Measurements from ENCODE around the gene ARHGEF3.

The ARHGEF3 gene

DNA sequence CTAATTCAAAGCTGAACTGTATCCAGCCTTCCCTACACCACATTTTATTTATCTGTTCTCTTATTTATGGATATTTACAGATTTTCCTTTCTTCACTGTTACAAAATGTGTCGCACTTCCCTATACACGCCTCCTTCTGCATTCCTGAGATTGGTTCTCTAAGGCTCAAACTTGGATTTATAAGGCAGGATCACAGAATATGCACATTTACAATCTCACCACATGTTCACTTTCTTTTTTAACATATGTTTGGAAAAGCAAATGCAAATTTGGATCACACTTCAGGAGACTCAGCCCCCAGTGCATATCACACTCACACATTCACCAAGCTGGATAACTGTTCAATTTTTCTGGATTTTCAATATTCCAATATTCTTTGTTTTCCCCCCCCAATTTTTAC, 31.8 kb upstream of the ARHGEF3 start:
- H3K4me3 ChIP-seq (ENCODE audit: low read length in 2 of 2), result no peak overlapping the region
- H3K9me3 ChIP-seq (ENCODE audit: control insufficient read depth in 2 of 2, low read length in 2 of 2), result no peaks in the 10 kb centered on the region
- no peaks in the 10 kb centered on the region for H3K27me3 ChIP-seq (ENCODE audit: control insufficient read depth in 2 of 2, insufficient read depth in 2 of 2, low read length in 2 of 2)
- no peak overlapping the region for H3K9ac ChIP-seq (ENCODE audit: low read depth in 1 of 2, low read length in 2 of 2)
- no peak overlapping the region for H3K27ac ChIP-seq (ENCODE audit: low read depth in 2 of 2, low read length in 2 of 2)
- H3K36me3 ChIP-seq (ENCODE audit: control insufficient read depth in 2 of 2, insufficient read depth in 2 of 2, low read length in 2 of 2), result no peaks in the 10 kb centered on the region
- no peaks in the 10 kb centered on the region for H3K4me1 ChIP-seq (ENCODE audit: control insufficient read depth in 2 of 2, insufficient read depth in 2 of 2, low read length in 2 of 2)

DNA sequence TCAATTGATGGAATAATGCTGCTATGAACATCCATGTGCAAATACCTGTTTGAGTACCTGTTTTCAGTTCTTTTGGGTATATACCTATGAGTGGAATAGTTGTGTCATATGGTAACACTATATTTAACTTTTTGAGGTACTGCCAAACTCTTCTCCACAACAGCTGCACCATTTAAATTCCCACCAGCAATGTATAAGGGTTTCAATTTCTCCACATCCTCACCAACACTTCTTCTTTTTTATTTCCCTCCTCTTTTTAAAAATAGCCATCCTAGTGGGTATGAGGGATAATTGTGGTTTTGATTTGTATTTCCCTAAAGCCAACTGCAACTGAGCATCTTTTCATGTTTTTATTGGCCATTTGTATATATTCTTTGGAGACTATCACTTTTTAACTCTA, 31.3 kb upstream of the ARHGEF3 start:
- Histone ChIP-seq H3K9me3 (ENCODE audit: control insufficient read depth in 2 of 2, low read length in 2 of 2) (no peaks in the 10 kb centered on the region), H3K9ac (ENCODE audit: low read depth in 1 of 2, low read length in 2 of 2) (no peak overlapping the region), H3K27ac (ENCODE audit: low read depth in 2 of 2, low read length in 2 of 2) (no peak overlapping the region), H3K27me3 (ENCODE audit: control insufficient read depth in 2 of 2, insufficient read depth in 2 of 2, low read length in 2 of 2) (no peaks in the 10 kb centered on the region), H3K4me3 (ENCODE audit: low read length in 2 of 2) (no peak overlapping the region), H3K4me1 (ENCODE audit: control insufficient read depth in 2 of 2, insufficient read depth in 2 of 2, low read length in 2 of 2) (no peaks in the 10 kb centered on the region), H3K36me3 (ENCODE audit: control insufficient read depth in 2 of 2, insufficient read depth in 2 of 2, low read length in 2 of 2) (no peaks in the 10 kb centered on the region)

DNA sequence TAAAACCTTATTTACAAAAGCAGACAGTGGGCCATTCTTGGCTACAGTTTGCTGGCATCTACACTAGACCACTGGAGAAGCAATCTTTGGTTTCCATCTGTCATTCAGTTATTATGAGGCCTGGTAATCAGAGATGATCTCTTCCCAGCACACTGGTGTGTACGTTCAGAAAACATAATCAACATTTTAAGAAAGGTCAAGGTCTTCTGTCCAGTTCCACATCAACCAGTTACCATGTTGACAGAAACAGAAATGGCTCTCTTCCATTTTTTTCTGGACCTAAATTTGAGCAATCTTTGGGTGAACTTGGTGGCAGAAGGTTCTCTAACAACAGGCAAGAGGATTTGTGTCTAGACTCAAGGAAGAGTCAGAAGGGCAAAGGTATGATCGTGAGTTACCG, 29.8 kb upstream of the ARHGEF3 start:
- no peak overlapping the region for H3K4me3 ChIP-seq (ENCODE audit: low read length in 2 of 2)
- H3K9me3 ChIP-seq (ENCODE audit: control insufficient read depth in 2 of 2, low read length in 2 of 2), result no peaks in the 10 kb centered on the region
- H3K27me3 ChIP-seq (ENCODE audit: control insufficient read depth in 2 of 2, insufficient read depth in 2 of 2, low read length in 2 of 2), result no peaks in the 10 kb centered on the region
- H3K9ac ChIP-seq (ENCODE audit: low read depth in 1 of 2, low read length in 2 of 2), result no peak overlapping the region
- H3K27ac ChIP-seq (ENCODE audit: low read depth in 2 of 2, low read length in 2 of 2), result no peak overlapping the region
- H3K36me3 ChIP-seq (ENCODE audit: control insufficient read depth in 2 of 2, insufficient read depth in 2 of 2, low read length in 2 of 2), result no peaks in the 10 kb centered on the region
- H3K4me1 ChIP-seq (ENCODE audit: control insufficient read depth in 2 of 2, insufficient read depth in 2 of 2, low read length in 2 of 2), result no peaks in the 10 kb centered on the region

DNA sequence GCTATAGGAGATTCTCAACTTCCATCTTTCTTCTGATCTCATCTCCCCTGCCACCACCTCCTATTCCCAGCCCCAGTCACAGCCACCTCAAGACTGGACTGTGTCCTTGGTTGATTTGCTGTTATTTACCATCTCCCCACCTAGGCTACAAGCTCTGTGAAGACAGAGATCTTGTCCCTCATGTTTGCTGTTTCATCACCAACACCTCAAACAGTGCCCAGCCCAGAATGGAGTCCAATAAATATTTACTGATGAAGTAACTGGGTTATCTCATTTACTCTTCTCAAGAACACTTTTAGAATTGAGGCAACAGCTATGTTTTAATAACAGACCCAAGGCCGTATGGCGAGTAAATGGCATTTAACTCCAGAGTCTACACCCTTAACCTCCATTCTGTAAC, 29.1 kb upstream of the ARHGEF3 start:
- Histone ChIP-seq H3K9ac (ENCODE audit: low read depth in 1 of 2, low read length in 2 of 2) (no peak overlapping the region), H3K27ac (ENCODE audit: low read depth in 2 of 2, low read length in 2 of 2) (no peak overlapping the region), H3K36me3 (ENCODE audit: control insufficient read depth in 2 of 2, insufficient read depth in 2 of 2, low read length in 2 of 2) (no peaks in the 10 kb centered on the region), H3K27me3 (ENCODE audit: control insufficient read depth in 2 of 2, insufficient read depth in 2 of 2, low read length in 2 of 2) (no peaks in the 10 kb centered on the region), H3K4me1 (ENCODE audit: control insufficient read depth in 2 of 2, insufficient read depth in 2 of 2, low read length in 2 of 2) (no peaks in the 10 kb centered on the region), H3K4me3 (ENCODE audit: low read length in 2 of 2) (no peak overlapping the region), H3K9me3 (ENCODE audit: control insufficient read depth in 2 of 2, low read length in 2 of 2) (no peaks in the 10 kb centered on the region)

DNA sequence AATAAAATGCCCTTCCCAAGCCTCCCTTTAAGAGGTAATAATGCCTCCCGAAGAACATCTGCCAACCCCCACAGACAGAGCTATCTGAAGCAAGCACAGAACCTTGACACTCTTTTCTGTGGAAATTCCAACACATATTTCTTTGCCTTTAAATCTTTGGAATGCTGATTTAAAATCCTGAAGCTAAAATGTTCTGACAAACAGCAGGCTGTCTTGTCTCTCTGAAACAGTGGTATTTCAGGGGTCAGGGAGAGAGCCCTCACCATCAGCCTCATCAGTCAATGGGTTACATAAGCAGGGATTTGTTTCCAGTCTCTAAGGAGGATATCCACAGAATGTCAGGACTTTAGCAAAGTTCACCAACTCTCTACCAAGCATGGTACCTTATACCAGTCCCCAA, 27.8 kb upstream of the ARHGEF3 start:
- Histone ChIP-seq H3K4me1 (ENCODE audit: control insufficient read depth in 2 of 2, insufficient read depth in 2 of 2, low read length in 2 of 2) (no peaks in the 10 kb centered on the region), H3K4me3 (ENCODE audit: low read length in 2 of 2) (no peak overlapping the region), H3K36me3 (ENCODE audit: control insufficient read depth in 2 of 2, insufficient read depth in 2 of 2, low read length in 2 of 2) (no peaks in the 10 kb centered on the region), H3K9ac (ENCODE audit: low read depth in 1 of 2, low read length in 2 of 2) (no peak overlapping the region), H3K9me3 (ENCODE audit: control insufficient read depth in 2 of 2, low read length in 2 of 2) (no peaks in the 10 kb centered on the region), H3K27ac (ENCODE audit: low read depth in 2 of 2, low read length in 2 of 2) (no peak overlapping the region), H3K27me3 (ENCODE audit: control insufficient read depth in 2 of 2, insufficient read depth in 2 of 2, low read length in 2 of 2) (no peaks in the 10 kb centered on the region)

DNA sequence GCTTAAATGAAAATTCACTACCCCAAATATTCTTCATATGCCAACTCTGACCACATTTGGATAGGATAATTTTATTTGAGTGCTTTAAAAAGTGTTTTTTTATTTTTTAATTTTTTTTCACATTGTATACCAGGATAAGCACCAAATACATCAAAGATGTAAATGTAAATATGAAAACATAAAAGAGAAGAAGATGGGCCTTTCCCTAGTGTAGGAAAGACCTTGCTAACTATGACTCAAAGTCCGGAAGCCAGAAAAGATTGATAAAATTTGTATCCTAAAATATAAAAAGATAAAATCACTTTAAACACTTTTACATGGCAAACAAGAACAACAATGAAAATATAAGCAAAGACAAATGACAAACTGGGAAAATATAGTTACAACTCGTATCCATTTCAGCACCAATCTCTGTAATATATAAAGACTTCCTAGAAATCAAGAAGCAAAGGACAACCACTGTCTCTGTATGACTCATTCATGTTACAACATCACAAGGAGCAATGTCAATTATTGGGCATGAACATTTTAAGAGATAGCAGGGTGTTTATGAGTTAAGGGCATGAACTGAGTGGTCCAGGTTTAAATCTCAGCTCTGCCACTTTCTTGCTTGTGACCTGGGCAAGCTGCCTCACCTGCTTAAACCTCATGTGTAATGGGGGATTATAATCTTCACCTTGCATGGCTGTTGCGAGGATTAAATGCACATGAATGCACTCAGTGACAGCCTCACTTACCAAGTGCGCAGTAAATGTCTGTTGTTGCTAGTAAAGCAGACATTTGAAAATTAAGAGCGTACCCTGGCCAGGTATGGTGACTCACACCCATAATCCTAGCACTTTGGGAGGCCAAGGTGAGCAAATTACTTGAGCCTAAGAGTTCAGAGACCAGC, 25.3 kb upstream of the ARHGEF3 start:
- Histone ChIP-seq H3K27me3 (ENCODE audit: control insufficient read depth in 2 of 2, insufficient read depth in 2 of 2, low read length in 2 of 2) (no peaks in the 10 kb centered on the region), H3K27ac (ENCODE audit: low read depth in 2 of 2, low read length in 2 of 2) (no peak overlapping the region)

DNA sequence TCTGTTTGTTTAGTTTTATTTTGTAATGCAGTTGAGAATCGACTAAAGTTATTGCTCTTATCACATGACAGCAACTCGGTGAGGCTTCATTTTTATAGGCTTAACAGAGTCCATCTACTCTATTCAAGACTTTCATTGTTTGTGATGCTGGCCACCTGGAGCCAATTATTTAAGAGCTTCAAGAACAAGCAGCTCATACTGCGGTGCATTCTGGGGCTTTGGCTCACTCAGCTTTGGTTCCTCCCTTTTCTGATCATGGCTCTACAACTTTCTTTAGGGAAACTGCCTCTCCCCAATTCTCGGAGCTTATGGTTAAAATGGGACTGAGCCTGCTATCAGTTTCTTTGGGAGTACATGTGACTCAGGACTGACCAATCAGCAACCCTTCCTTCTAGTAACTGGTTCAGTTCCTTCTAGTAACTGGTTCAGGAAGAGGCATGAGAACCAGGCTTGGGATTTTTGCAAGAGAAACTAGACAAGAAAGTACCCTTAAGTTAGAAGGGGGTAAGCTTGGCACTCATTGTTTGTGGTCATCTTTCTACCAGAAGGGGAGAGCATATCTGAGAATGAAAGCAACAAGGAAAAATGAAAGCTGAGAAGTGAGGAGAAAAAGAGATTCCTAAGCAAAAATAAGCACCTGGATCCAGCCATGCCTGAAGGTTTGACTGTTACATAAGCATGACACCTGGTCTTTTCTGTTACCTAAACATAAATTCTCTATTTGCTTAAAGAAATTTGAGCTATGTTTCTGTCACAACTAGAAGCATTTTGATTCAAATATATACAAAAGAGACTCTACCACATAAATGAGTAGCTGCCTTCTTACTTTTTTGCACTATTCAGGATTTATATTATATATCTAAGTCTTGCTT, 24.1 kb upstream of the ARHGEF3 start:
- Histone ChIP-seq H3K27me3 (ENCODE audit: control insufficient read depth in 2 of 2, insufficient read depth in 2 of 2, low read length in 2 of 2) (no peaks in the 10 kb centered on the region), H3K9ac (ENCODE audit: low read depth in 1 of 2, low read length in 2 of 2) (no peak overlapping the region), H3K4me1 (ENCODE audit: control insufficient read depth in 2 of 2, insufficient read depth in 2 of 2, low read length in 2 of 2) (no peaks in the 10 kb centered on the region), H3K27ac (ENCODE audit: low read depth in 2 of 2, low read length in 2 of 2) (no peak overlapping the region), H3K9me3 (ENCODE audit: control insufficient read depth in 2 of 2, low read length in 2 of 2) (no peaks in the 10 kb centered on the region), H3K4me3 (ENCODE audit: low read length in 2 of 2) (no peak overlapping the region), H3K36me3 (ENCODE audit: control insufficient read depth in 2 of 2, insufficient read depth in 2 of 2, low read length in 2 of 2) (no peaks in the 10 kb centered on the region)

More for the DNA sequence above, 25.3 kb upstream of the ARHGEF3 start:
- H3K36me3 ChIP-seq (ENCODE audit: control insufficient read depth in 2 of 2, insufficient read depth in 2 of 2, low read length in 2 of 2), result no peaks in the 10 kb centered on the region
- no peaks in the 10 kb centered on the region for H3K4me1 ChIP-seq (ENCODE audit: control insufficient read depth in 2 of 2, insufficient read depth in 2 of 2, low read length in 2 of 2)
- no peaks in the 10 kb centered on the region for H3K9me3 ChIP-seq (ENCODE audit: control insufficient read depth in 2 of 2, low read length in 2 of 2)
- H3K9ac ChIP-seq (ENCODE audit: low read depth in 1 of 2, low read length in 2 of 2), result no peak overlapping the region
- H3K4me3 ChIP-seq (ENCODE audit: low read length in 2 of 2), result no peak overlapping the region

DNA sequence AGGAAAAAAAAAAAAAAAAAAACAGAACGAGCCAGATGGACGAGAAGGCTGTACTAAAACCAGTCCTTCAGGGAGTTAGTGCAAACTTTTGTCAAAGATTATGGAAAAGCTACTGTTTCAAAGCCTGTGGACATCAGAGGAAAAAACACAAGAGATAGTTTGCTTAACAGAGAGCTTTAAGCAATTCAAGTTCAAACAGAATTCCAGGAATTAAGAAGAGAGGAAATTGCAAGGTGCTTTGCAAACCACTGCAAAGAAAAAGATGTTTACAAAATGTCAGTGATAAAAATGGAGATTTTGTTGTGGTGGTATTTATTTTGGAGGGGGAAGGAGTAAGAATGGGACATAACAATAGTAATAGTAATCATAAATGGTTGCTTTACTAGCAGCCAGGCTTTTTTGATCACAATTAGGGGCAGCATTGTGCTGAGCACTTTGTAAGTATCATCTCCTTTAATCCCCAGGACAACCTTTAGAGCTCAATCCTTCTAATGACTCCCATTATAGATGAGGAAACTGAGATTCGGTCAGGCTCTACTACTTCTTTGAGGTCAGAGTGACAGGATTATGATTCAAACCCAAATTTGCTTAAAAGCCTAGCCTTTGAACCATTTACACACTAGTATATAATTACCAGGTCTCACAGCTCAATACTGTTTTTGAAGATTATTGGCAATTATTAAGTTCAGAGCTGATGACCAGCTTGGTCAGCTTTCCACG, 22.4 kb upstream of the ARHGEF3 start:
- no peaks in the 10 kb centered on the region for H3K36me3 ChIP-seq (ENCODE audit: control insufficient read depth in 2 of 2, insufficient read depth in 2 of 2, low read length in 2 of 2)
- no peaks in the 10 kb centered on the region for H3K4me1 ChIP-seq (ENCODE audit: control insufficient read depth in 2 of 2, insufficient read depth in 2 of 2, low read length in 2 of 2)
- no peaks in the 10 kb centered on the region for H3K9me3 ChIP-seq (ENCODE audit: control insufficient read depth in 2 of 2, low read length in 2 of 2)
- no peak overlapping the region for H3K4me3 ChIP-seq (ENCODE audit: low read length in 2 of 2)
- H3K27me3 ChIP-seq (ENCODE audit: control insufficient read depth in 2 of 2, insufficient read depth in 2 of 2, low read length in 2 of 2), result no peaks in the 10 kb centered on the region
- H3K27ac ChIP-seq (ENCODE audit: low read depth in 2 of 2, low read length in 2 of 2), result no peak overlapping the region
- H3K9ac ChIP-seq (ENCODE audit: low read depth in 1 of 2, low read length in 2 of 2), result no peak overlapping the region

DNA sequence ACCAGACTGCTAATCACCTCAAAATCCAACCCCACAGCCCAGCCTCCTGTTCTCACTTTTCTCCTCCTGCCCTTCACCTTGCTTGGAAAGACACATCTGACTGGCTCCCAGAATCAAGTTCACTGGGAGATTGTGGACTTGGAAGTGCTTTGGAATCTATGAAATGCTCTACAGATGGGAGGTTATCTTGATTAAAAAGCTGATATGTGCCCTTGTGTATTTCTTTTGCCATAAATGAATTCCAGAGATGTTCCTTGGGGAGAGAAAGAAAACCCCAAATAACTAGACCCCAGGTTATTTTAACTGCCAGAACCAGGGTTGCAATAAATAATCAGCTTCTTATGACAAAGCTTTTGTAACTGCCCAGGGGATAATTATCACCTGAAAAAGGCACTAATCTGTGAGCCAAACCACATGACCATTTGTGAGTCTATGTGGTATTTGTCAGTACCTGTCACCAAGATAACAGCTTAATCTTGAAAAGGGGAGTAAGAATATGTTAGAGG, 21.7 kb upstream of the ARHGEF3 start:
- no peaks in the 10 kb centered on the region for H3K36me3 ChIP-seq (ENCODE audit: control insufficient read depth in 2 of 2, insufficient read depth in 2 of 2, low read length in 2 of 2)
- no peaks in the 10 kb centered on the region for H3K9me3 ChIP-seq (ENCODE audit: control insufficient read depth in 2 of 2, low read length in 2 of 2)
- no peak overlapping the region for H3K27ac ChIP-seq (ENCODE audit: low read depth in 2 of 2, low read length in 2 of 2)
- no peak overlapping the region for H3K9ac ChIP-seq (ENCODE audit: low read depth in 1 of 2, low read length in 2 of 2)
- no peaks in the 10 kb centered on the region for H3K27me3 ChIP-seq (ENCODE audit: control insufficient read depth in 2 of 2, insufficient read depth in 2 of 2, low read length in 2 of 2)
- H3K4me1 ChIP-seq (ENCODE audit: control insufficient read depth in 2 of 2, insufficient read depth in 2 of 2, low read length in 2 of 2), result no peaks in the 10 kb centered on the region
- no peak overlapping the region for H3K4me3 ChIP-seq (ENCODE audit: low read length in 2 of 2)

Data from mucosa of rectum (tissue), 2 donors.